B cell (primary cell): ENCODE measurements around the gene MYO10.

Experiments
- CTCF ChIP-seq: fragments of 200-600 bp; IDR thresholded peaks from one replicate; pipeline ENCODE4 v1.8.0; 2022; ENCODE audit warnings: antibody characterized with exemption, mild to moderate bottlenecking
- EZH2 ChIP-seq: IDR thresholded peaks from 2 replicates; pipeline ENCODE4 v1.6.1; 2012; ENCODE audit warnings: borderline replicate concordance, low read depth, mild to moderate bottlenecking, moderate library complexity, low read length; ENCODE audit not compliant: insufficient read depth, poor library complexity, severe bottlenecking

GRCh38 chr5:16612007-16612406, 324.1 kb downstream of the MYO10 start:
- TF ChIP-seq CTCF, result no peak
- no peak for TF ChIP-seq EZH2
